ENCODE results near the gene HAS3. TPM values are rescaled to one million over a fixed set of nuclear protein-coding genes. Genes with fewer than 3 reads are reported as not detected.

HAS3 gene
- total RNA-seq, 1 experiment from 2014 or later = 8.3 TPM

- H3K4me3 Mint-ChIP-seq (ENCODE audit: unreplicated experiment) = no peak overlapping the region
- Histone ChIP-seq H3K9me3 (no peaks in the 10 kb centered on the region), H3K4me1 (peaks cover 7% of the 10 kb centered on the region), H3K36me3 (ENCODE audit: control insufficient read depth, insufficient read depth, low read length) (no peaks in the 10 kb centered on the region), H3K27me3 (replicated peaks; ENCODE audit: control insufficient read depth, insufficient read depth, low read length) (no peaks in the 10 kb centered on the region), H3K4me3 (ENCODE audit: low read depth, low read length) (no peak overlapping the region)
- BruUV-seq (replicated peaks) = no TSS peak
- no peak for DNase-seq
- intact Hi-C loops (cut with micrococcal nuclease; ENCODE audit: unreplicated experiment) = no loop called here
- CTCF ChIA-PET = interaction anchor here (0.8 kb wide), 2 partner anchors 11 to 25 kb away, joined by 3 read pairs; partner anchors contain the start of gene HAS3
- H3K36me3 Mint-ChIP-seq (ENCODE audit: insufficient read depth, unreplicated experiment) = no peaks in the 10 kb centered on the region
- H3K27ac Mint-ChIP-seq (ENCODE audit: unreplicated experiment) = no peak overlapping the region
- TF ChIP-seq CTCF (IDR thresholded peaks at IDR 0.05; ENCODE audit: insufficient read depth in 1 of 2, low read depth in 1 of 2, low read length in 1 of 2, severe bottlenecking in 1 of 2, unreplicated experiment in 1 of 2) = no peak
- H3K4me1 Mint-ChIP-seq (ENCODE audit: low read depth, unreplicated experiment) = peaks cover 10% of the 10 kb centered on the region
- no peaks in the 10 kb centered on the region for H3K9me3 Mint-ChIP-seq (ENCODE audit: unreplicated experiment)
- POLR2A ChIA-PET = no interaction called here
- H3K27me3 Mint-ChIP-seq (ENCODE audit: insufficient read depth, unreplicated experiment) = no peaks in the 10 kb centered on the region
These were observed 11.5 kb upstream of the HAS3 start for GRCh38 chr16:69093974-69094373.

GRCh38 chr16:69094501-69094900 lies 11.0 kb upstream of the HAS3 start:
- Histone ChIP-seq H3K4me1 (peaks cover 2% of the 10 kb centered on the region; the same call in 1 of the 2 replicates), H3K4me3 (ENCODE audit: low read depth, low read length) (no peak overlapping the region), H3K9me3 (no peaks in the 10 kb centered on the region), H3K36me3 (ENCODE audit: control insufficient read depth, insufficient read depth, low read length) (no peaks in the 10 kb centered on the region), H3K27me3 (replicated peaks; ENCODE audit: control insufficient read depth, insufficient read depth, low read length) (no peaks in the 10 kb centered on the region)
- Mint-ChIP-seq H3K27me3 (ENCODE audit: insufficient read depth, unreplicated experiment) (no peaks in the 10 kb centered on the region), H3K4me1 (ENCODE audit: low read depth, unreplicated experiment) (peaks cover 5% of the 10 kb centered on the region), H3K4me3 (ENCODE audit: unreplicated experiment) (no peak overlapping the region), H3K27ac (ENCODE audit: unreplicated experiment) (no peak overlapping the region), H3K9me3 (ENCODE audit: unreplicated experiment) (no peaks in the 10 kb centered on the region), H3K36me3 (ENCODE audit: insufficient read depth, unreplicated experiment) (no peaks in the 10 kb centered on the region)
- BruUV-seq (replicated peaks) = no TSS peak
- intact Hi-C loops (cut with micrococcal nuclease; ENCODE audit: unreplicated experiment) = no loop called here
- DNase-seq = no peak
- CTCF ChIA-PET = no interaction called here
- TF ChIP-seq CTCF (IDR thresholded peaks at IDR 0.05; ENCODE audit: insufficient read depth in 1 of 2, low read depth in 1 of 2, low read length in 1 of 2, severe bottlenecking in 1 of 2, unreplicated experiment in 1 of 2) = no peak
- POLR2A ChIA-PET = no interaction called here

GRCh38 chr16:69095193-69095592 lies 10.3 kb upstream of the HAS3 start:
- intact Hi-C loops (cut with micrococcal nuclease; ENCODE audit: unreplicated experiment) = no loop called here
- POLR2A ChIA-PET = no interaction called here
- Histone ChIP-seq H3K9me3 (no peaks in the 10 kb centered on the region), H3K36me3 (ENCODE audit: control insufficient read depth, insufficient read depth, low read length) (no peaks in the 10 kb centered on the region), H3K27me3 (replicated peaks; ENCODE audit: control insufficient read depth, insufficient read depth, low read length) (no peaks in the 10 kb centered on the region), H3K4me1 (no peaks in the 10 kb centered on the region), H3K4me3 (ENCODE audit: low read depth, low read length) (no peak overlapping the region)
- no peak for TF ChIP-seq CTCF (IDR thresholded peaks at IDR 0.05; ENCODE audit: insufficient read depth in 1 of 2, low read depth in 1 of 2, low read length in 1 of 2, severe bottlenecking in 1 of 2, unreplicated experiment in 1 of 2)
- BruUV-seq (replicated peaks) = no TSS peak
- Mint-ChIP-seq H3K4me1 (ENCODE audit: low read depth, unreplicated experiment) (no peaks in the 10 kb centered on the region), H3K4me3 (ENCODE audit: unreplicated experiment) (no peak overlapping the region), H3K27ac (ENCODE audit: unreplicated experiment) (no peak overlapping the region), H3K9me3 (ENCODE audit: unreplicated experiment) (no peaks in the 10 kb centered on the region), H3K27me3 (ENCODE audit: insufficient read depth, unreplicated experiment) (no peaks in the 10 kb centered on the region), H3K36me3 (ENCODE audit: insufficient read depth, unreplicated experiment) (no peaks in the 10 kb centered on the region)
- CTCF ChIA-PET = no interaction called here
- no peak for DNase-seq

All from Caco-2 (cell line).